RWPE1 (cell line): ENCODE results near the gene NRXN3.

Experiments used
- CTCF ChIA-PET: fragments of 350-600 bp; sonication (Branson Sonifier 250); formaldehyde crosslinking; extraction: SDS; loops from one replicate; lab custom pipeline; 2021; lab: Yijun Ruan, JAX
- POLR2A ChIA-PET: fragments of 400-600 bp; formaldehyde crosslinking; extraction: SDS; loops from one replicate; lab custom pipeline; 2020; ENCODE audit warnings: antibody characterized with exemption; ENCODE audit not compliant: low non-redundant PET; lab: Yijun Ruan, JAX
- DNase-seq: peaks from one replicate; pipeline ENCODE4 v3.0.0; 2012; ENCODE audit warnings: low spot score
- H3K27ac ChIP-seq: fragments of 450-650 bp; 2 replicates; pipeline ENCODE4 v1.5.1; 2017
- TF ChIP-seq, protein P1 (sequence below): fragments of 450-650 bp; conservative IDR thresholded peaks from 2 replicates; pipeline ENCODE4 v1.5.1; 2017; ENCODE audit warnings: low read depth, mild to moderate bottlenecking

The NRXN3 gene

DNA sequence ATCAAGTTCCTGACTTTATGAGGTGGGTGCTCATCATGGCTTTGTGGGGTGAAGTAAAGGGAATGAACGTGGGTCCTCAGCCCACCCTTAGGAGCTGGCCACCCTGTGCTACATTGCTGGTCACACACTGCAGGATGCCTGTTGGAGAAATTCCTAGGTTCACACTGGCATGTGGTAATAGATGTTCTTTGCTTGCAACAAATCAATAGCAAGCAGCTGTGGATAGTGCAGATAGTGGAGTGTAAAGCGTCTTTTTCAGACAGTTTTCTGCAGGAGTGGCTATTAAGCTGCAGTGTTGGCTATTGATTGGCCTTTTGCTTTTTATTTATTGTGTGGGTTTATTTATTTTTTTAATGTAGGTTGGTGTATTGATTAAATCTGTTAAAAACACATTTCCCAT lies 822.7 kb downstream of the NRXN3 start:
- DNase-seq, result no peak
- TF ChIP-seq, protein P1, sequence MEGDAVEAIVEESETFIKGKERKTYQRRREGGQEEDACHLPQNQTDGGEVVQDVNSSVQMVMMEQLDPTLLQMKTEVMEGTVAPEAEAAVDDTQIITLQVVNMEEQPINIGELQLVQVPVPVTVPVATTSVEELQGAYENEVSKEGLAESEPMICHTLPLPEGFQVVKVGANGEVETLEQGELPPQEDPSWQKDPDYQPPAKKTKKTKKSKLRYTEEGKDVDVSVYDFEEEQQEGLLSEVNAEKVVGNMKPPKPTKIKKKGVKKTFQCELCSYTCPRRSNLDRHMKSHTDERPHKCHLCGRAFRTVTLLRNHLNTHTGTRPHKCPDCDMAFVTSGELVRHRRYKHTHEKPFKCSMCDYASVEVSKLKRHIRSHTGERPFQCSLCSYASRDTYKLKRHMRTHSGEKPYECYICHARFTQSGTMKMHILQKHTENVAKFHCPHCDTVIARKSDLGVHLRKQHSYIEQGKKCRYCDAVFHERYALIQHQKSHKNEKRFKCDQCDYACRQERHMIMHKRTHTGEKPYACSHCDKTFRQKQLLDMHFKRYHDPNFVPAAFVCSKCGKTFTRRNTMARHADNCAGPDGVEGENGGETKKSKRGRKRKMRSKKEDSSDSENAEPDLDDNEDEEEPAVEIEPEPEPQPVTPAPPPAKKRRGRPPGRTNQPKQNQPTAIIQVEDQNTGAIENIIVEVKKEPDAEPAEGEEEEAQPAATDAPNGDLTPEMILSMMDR, result no peak
- ChIA-PET POLR2A (no interaction called here), CTCF (interaction anchor here (0.6 kb wide), 1 partner anchor 47 kb away, joined by 3 read pairs; no protein-coding TSS in a partner anchor)
- no peak overlapping the region for H3K27ac ChIP-seq

DNA sequence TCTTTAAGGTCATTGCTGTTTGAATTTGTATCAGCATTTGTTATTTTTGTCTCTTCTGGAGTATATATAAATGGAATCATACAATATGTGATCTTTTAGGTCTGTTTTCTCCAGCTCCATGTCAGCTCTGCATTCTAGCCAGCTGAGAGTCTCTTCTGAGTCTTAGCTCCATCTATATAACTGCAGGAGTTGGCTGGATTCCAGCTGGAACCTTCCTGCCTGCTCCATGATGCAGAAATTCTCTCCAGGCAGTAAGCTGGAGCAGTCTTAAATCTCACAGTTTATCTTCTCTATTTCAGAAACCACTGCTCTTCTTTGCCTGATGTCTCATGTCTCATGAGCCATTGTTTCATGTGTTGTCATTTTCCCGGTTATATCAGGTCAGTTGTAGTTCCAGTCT lies 827.6 kb downstream of the NRXN3 start:
- ChIA-PET POLR2A (no interaction called here), CTCF (no interaction called here)
- H3K27ac ChIP-seq, result no peak overlapping the region
- DNase-seq, result no peak
- TF ChIP-seq, protein P1, result no peak

DNA sequence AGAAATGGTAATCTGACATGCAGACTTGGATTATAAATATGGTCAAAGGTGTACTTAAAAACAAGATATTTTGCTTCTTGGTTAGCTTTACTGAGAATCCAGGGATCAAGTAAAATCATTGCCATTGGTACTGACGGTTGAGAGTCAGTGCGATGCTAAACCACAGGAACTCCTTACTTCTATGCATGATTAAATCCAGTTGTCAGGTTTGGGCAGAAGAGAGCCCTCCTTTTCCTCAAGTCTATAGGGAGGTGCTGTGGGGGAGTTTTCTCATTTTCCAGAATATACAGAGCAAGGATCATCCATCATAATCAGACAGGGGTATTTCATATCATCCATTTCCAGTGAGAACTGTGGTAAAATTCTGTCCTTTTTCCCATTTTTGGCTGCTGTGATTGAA lies 839.1 kb downstream of the NRXN3 start:
- DNase-seq, result no peak
- CTCF ChIA-PET, result interaction anchor here (0.6 kb wide), 1 partner anchor 428 kb away, joined by 3 read pairs; no protein-coding TSS in a partner anchor
- POLR2A ChIA-PET, result no interaction called here
- TF ChIP-seq, protein P1, result no peak
- H3K27ac ChIP-seq, result no peak overlapping the region

DNA sequence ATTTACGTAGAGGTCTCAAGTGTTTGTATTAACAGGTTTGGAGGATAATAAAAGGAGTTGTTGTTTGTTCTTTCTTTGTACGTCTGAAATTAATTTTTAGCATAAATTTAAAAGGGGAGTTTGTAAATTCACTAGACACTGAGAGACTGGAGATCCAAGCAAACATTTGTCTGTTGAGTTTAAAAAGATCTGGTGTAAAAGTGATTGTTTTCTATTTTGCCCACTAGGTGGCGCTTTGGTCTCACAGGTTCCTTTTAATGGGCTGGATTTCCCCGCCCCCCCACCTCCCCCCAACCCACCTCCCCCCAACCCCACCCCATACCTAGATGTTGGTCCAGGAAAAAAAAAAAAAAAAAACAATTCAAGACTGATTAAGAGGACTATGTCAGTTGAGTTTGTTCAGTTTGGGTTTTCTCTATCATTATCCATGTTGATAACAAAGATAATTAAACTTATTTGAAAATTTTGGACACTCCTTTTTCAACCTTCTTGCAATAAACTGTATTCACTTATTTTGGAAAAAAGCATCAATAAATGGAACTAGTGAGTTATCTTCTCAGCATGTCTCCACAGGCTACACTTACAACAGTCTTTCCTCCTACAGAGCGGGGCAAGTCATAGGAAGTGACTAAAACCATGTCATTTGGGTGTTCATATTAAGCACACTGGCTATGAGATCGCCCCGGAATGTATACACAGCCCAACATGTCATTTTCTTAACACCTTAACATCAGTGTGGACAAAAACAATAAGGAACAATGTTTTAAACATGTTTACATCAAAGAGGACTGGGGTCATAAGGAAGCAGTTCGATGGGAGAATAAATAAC lies 841.1 kb downstream of the NRXN3 start:
- ChIA-PET POLR2A (no interaction called here), CTCF (no interaction called here)
- peak; percentile 63 for DNase-seq
- no peak overlapping the region for H3K27ac ChIP-seq
- TF ChIP-seq, protein P1, result peak; percentile 51

DNA sequence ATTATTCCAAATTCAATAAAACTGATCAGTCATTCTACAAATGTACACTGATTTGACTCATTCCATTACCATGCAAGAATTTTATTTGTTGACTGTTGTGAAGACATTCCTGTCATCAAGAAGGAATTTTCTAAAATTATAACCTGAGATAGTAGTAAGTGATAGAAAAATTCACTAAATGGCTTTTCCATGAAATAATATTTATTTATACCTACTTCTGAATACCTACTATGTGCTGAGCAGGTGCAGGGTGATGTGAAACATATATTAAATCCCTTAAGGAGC lies 841.7 kb downstream of the NRXN3 start:
- ChIA-PET CTCF (no interaction called here), POLR2A (no interaction called here)
- TF ChIP-seq, protein P1, result no peak
- DNase-seq, result peak; percentile 46
- H3K27ac ChIP-seq, result no peak overlapping the region

DNA sequence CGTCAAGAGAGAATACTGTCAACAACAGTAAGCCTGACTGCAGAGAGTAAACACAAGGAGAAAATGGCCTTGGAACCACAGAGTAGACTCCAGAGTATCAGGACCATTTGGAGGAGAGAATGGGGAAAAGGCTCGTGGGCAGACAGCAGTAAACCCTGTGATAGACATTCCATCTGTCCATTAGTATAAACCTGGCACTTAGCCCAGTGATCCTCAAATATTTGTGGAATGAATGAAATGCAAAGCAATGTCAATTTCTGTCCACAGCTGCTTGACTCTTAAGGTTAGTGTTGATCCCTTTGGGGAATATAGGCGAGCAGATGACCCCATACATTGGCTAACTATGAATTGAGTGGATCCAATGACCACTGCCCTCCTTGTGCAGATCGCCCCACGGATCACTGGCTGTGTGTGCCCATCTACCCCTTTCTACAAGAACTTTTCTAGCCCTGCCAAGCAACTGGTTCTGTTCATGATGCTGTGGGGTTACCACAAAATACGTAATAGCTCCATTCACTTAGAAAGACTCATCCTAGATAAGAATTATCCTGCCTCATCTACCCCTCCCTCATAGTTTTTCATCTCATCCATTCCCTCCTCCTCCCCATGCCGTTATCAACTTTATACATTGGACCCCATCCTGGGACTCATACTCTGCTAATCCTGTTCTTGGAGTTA lies 846.8 kb downstream of the NRXN3 start:
- DNase-seq, result peak; percentile 55
- ChIA-PET CTCF (no interaction called here), POLR2A (no interaction called here)
- TF ChIP-seq, protein P1, result no peak
- H3K27ac ChIP-seq, result no peak overlapping the region
